ENCODE data around the gene SS18L1. TPM values are rescaled to one million over a fixed set of nuclear protein-coding genes. Genes with fewer than 3 reads are reported as not detected.

The SS18L1 gene
- total RNA-seq, 1 experiment from 2014 or later: 5.8 TPM

GRCh38 chr20:62190639-62191411 lies 47.3 kb downstream of the SS18L1 start:
- Histone ChIP-seq H3K36me3 (peaks cover 51% of the 10 kb centered on the region), H3K4me3 (no peak overlapping the region), H3K27me3 (no peaks in the 10 kb centered on the region), H3K9me3 (no peaks in the 10 kb centered on the region)
- DNase-seq: no peak

GRCh38 chr20:62191781-62192559 lies 48.4 kb downstream of the SS18L1 start:
- Histone ChIP-seq H3K4me3 (no peak overlapping the region), H3K9me3 (no peaks in the 10 kb centered on the region), H3K27me3 (no peaks in the 10 kb centered on the region), H3K36me3 (peaks cover 54% of the 10 kb centered on the region)
- no peak for DNase-seq

- Histone ChIP-seq H3K4me3 (no peak overlapping the region), H3K9me3 (no peaks in the 10 kb centered on the region), H3K27me3 (no peaks in the 10 kb centered on the region), H3K36me3 (peaks cover 61% of the 10 kb centered on the region)
- no peak for DNase-seq
Observed at GRCh38 chr20:62192635-62193034, 49.1 kb downstream of the SS18L1 start.

GRCh38 chr20:62193079-62194025 lies 49.8 kb downstream of the SS18L1 start:
- Histone ChIP-seq H3K27me3 (no peaks in the 10 kb centered on the region), H3K4me3 (no peak overlapping the region), H3K9me3 (no peaks in the 10 kb centered on the region), H3K36me3 (peaks cover 68% of the 10 kb centered on the region)
- DNase-seq: no peak

GRCh38 chr20:62195075-62195405 lies 51.5 kb downstream of the SS18L1 start:
- peaks cover 69% of the 10 kb centered on the region for H3K36me3 ChIP-seq
- no peak for DNase-seq
- H3K4me3 ChIP-seq: no peak overlapping the region
- no peaks in the 10 kb centered on the region for H3K9me3 ChIP-seq
- H3K27me3 ChIP-seq: no peaks in the 10 kb centered on the region

- Histone ChIP-seq H3K36me3 (peaks cover 67% of the 10 kb centered on the region), H3K27me3 (no peaks in the 10 kb centered on the region), H3K4me3 (no peak overlapping the region), H3K9me3 (no peaks in the 10 kb centered on the region)
- DNase-seq: no peak
Observed at GRCh38 chr20:62195736-62196135, 52.2 kb downstream of the SS18L1 start.

- no peaks in the 10 kb centered on the region for H3K9me3 ChIP-seq
- H3K27me3 ChIP-seq: no peaks in the 10 kb centered on the region
- DNase-seq: no peak
- H3K36me3 ChIP-seq: peaks cover 67% of the 10 kb centered on the region
- no peak overlapping the region for H3K4me3 ChIP-seq
Observed at GRCh38 chr20:62196286-62196685, 52.7 kb downstream of the SS18L1 start.

- H3K36me3 ChIP-seq: peaks cover 71% of the 10 kb centered on the region
- DNase-seq: no peak
- no peak overlapping the region for H3K4me3 ChIP-seq
- H3K27me3 ChIP-seq: no peaks in the 10 kb centered on the region
- no peaks in the 10 kb centered on the region for H3K9me3 ChIP-seq
Observed at GRCh38 chr20:62197311-62197710, 53.7 kb downstream of the SS18L1 start.

- Histone ChIP-seq H3K27me3 (no peaks in the 10 kb centered on the region), H3K36me3 (peaks cover 73% of the 10 kb centered on the region), H3K4me3 (no peak overlapping the region), H3K9me3 (no peaks in the 10 kb centered on the region)
- no peak for DNase-seq
Observed at GRCh38 chr20:62197801-62198200, 54.2 kb downstream of the SS18L1 start.

- no peaks in the 10 kb centered on the region for H3K27me3 ChIP-seq
- peaks cover 76% of the 10 kb centered on the region for H3K36me3 ChIP-seq
- H3K9me3 ChIP-seq: no peaks in the 10 kb centered on the region
- H3K4me3 ChIP-seq: no peak overlapping the region
- no peak for DNase-seq
Observed at GRCh38 chr20:62198496-62198895, 54.9 kb downstream of the SS18L1 start.

GRCh38 chr20:62198931-62199330 lies 55.4 kb downstream of the SS18L1 start:
- DNase-seq: no peak
- Histone ChIP-seq H3K9me3 (no peaks in the 10 kb centered on the region), H3K36me3 (peaks cover 72% of the 10 kb centered on the region), H3K27me3 (no peaks in the 10 kb centered on the region), H3K4me3 (no peak overlapping the region)

GRCh38 chr20:62200491-62201172 lies 57.1 kb downstream of the SS18L1 start:
- no peaks in the 10 kb centered on the region for H3K27me3 ChIP-seq
- no peak for DNase-seq
- H3K4me3 ChIP-seq: no peak overlapping the region
- H3K9me3 ChIP-seq: no peaks in the 10 kb centered on the region
- peaks cover 61% of the 10 kb centered on the region for H3K36me3 ChIP-seq

- no peaks in the 10 kb centered on the region for H3K27me3 ChIP-seq
- peaks cover 59% of the 10 kb centered on the region for H3K36me3 ChIP-seq
- DNase-seq: no peak
Observed at GRCh38 chr20:62201173-62202082, 57.9 kb downstream of the SS18L1 start.

GRCh38 chr20:62202083-62202395 lies 58.5 kb downstream of the SS18L1 start:
- Histone ChIP-seq H3K4me3 (no peak overlapping the region), H3K36me3 (peaks cover 55% of the 10 kb centered on the region), H3K9me3 (no peaks in the 10 kb centered on the region), H3K27me3 (no peaks in the 10 kb centered on the region)
- no peak for DNase-seq

More at GRCh38 chr20:62201173-62202082, 57.9 kb downstream of the SS18L1 start:
- Histone ChIP-seq H3K4me3 (no peak overlapping the region), H3K9me3 (no peaks in the 10 kb centered on the region)

- Histone ChIP-seq H3K36me3 (peaks cover 47% of the 10 kb centered on the region), H3K9me3 (no peaks in the 10 kb centered on the region), H3K27me3 (no peaks in the 10 kb centered on the region), H3K4me3 (no peak overlapping the region)
- DNase-seq: no peak
Observed at GRCh38 chr20:62202676-62203377, 59.3 kb downstream of the SS18L1 start.

Measured in MG63 (cell line).